NCI-H1092 (cell line): ENCODE measurements around the gene LIX1L.

Source experiments
- DNase-seq: peaks from one replicate; lab custom pipeline; 2025; lab: John Stamatoyannopoulos, UW

The LIX1L gene

GRCh38 chr1:145985502-145986439 is 28.0 kb upstream of the LIX1L start:
- no peak for DNase-seq

DNA sequence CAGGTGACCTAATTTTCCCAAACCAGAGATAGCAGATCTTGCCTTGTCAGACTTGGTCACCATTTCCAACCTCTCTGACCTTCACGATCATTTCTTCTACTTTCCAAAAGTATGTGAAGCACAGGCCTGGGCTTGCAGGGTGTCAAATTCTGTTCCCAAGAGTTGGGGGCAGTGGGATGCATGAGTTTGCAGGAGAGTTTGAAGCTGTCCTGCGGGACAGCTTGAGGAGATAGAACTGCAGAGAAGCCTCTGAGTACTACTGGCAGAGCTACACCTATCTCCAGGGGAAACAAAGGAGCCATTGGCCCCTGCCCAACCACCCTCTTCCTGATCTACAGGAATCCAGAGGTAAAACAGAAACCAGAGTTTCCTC is 27.3 kb upstream of the LIX1L start:
- no peak for DNase-seq

GRCh38 chr1:145983960-145984830 is 26.4 kb upstream of the LIX1L start:
- DNase-seq, result no peak

GRCh38 chr1:145983206-145983675 is 25.4 kb upstream of the LIX1L start:
- no peak for DNase-seq

DNA sequence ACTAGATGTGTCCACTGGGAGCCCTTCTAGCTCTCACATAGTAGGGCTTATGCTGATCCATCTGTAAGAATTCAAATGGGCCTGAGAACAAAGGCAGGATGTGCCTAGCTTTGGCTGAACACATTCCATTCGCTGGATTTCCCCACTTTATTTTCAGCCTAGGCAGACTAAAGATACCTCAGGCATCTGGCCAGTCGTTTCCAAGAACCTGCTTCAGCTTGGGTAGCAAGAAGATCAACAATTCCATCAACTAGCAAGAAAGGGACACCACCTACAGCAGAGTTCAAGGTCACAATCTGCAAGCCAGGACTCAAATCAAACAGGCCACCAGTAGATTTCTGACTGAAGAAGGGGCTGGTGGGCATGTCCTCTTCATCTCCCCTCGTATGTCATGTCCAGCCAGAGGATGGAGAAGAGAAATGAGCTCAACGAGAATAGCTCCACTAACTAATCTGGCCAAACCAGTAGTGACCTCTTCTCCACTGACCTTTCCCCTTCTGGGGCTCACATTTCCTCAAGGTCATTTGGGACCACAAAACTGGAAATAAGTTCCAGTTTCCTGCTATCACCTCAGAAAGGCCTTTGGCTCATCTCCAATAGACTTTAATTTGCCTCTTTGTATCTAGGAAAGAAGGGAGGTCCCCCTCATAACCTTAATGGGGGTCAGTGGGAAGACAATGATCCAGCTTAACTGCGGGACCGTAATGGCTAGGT is 24.4 kb upstream of the LIX1L start:
- no peak for DNase-seq

GRCh38 chr1:145980457-145980994 is 22.7 kb upstream of the LIX1L start:
- no peak for DNase-seq

GRCh38 chr1:145979746-145980456 is 22.1 kb upstream of the LIX1L start:
- DNase-seq, result no peak

DNA sequence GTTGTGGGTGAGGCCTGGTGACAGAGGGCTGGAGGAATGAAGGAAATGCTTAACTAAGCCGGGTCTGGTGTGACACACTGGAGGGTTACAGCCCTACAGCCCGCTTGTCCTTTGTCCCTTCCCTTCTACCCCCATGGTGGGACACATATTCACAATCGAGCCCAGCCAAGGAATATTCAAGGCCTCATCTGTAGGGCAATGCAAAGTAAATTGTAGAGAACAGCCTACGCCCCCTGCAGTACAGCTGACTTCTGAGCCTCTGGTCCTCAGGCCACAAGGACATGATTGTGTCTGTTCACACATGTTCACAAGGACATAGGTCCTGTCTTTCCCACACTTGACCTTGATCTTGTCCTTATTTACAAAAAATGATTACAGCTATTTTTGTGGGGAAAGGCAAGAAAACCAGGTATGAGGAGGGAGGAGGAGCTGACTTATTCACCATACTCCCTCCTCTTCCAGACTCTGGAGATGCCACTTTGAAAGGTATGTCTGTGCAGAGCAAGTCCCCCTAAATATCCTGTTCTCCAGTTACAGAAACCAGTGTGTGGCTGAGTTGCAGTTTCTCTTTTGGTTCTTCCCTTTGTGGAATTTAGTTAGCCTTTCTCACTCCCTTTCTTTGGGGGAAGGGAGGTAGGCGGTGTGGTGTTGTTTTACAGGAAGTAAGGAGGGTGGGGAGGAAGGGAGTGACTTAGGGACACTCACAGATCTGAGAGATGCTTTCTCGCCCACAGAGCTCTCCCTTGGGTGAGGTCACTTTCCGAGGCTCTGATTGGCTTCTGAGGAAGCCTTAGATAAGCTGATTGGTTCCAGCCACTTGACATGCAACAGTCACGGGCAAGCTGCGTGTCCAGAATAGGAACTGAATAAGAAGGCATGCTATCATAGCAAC is 21.3 kb upstream of the LIX1L start:
- no peak for DNase-seq

DNA sequence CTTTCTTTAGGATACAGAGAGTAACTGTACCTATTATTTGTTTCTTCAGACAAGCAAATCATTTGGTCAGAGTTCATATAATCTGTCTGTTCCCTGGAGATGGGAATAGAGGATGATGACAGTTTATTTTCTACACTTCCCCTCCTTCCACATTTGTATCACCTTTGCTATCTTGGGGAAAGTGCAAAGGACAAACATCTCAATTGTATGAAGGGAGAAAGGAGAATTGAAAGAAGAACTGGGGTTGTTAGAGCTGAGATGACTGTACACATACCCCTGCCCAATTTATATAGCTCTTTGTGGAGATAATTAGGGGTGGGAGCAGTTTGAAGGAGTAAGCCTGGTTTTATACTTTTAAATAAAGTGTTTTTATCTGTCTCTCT is 20.6 kb upstream of the LIX1L start:
- no peak for DNase-seq

GRCh38 chr1:145977486-145978470 is 20.0 kb upstream of the LIX1L start:
- DNase-seq, result peak; percentile 66

DNA sequence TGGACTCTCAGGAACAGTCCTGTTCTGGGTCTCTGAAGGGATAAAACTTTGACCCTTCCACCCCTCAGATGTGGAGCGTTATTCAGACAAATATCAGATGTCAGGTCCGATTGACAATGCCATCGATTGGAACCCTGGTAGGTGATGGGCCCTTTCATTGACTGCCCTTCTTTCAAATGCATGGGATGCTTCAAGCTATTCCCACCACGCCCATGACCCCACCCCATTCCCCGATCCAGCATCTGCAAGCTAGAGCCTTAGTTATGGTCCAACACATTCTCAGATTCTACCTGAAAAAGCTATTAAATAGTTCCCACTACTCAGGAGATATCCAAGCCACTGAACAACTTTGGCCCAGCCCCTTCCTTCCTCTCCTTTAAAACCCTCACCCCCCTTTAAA is 19.2 kb upstream of the LIX1L start:
- DNase-seq, result no peak

- no peak for DNase-seq
These were observed 17.4 kb upstream of the LIX1L start for GRCh38 chr1:145975216-145975615.

- no peak for DNase-seq
These were observed 16.9 kb upstream of the LIX1L start for GRCh38 chr1:145974721-145975120.

DNA sequence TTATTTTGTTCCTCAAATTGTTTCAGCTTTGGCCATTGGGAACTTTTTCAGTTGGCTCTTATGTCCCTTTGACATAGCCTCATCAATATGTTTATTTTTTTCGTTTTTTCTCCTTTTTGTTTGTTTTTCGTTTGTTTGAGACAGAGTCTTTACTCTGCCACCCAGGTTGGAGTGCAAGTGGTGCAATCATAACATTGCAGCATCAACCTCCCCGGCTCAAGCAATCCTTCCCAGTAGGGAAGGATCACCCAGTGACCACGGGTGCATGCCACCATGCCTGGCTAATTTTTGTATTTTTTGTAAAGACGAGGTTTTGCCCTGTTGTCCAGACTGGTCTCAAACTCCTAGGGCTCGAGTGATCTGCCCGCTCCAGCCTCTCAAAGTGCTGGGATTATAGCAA is 14.8 kb upstream of the LIX1L start:
- no peak for DNase-seq

DNA sequence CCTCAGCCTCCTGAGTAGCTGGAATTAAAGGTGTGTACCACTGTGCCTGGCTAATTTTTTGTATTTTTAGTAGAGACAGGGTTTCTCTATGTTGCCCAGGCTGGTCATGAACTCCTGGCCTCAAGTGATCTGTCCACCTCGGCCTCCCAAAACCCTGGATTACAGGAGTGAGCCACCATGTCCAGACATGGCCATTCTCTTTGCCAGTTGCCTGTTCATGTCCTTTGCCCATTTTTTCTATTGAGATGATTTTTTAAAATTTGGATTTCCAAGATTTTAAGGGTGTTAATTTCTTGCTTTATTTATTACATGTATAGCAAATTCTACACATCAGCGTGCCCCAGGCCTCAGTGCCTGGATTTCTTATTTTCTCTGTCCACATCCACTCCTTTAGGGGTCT is 9.5 kb upstream of the LIX1L start:
- DNase-seq, result no peak

- DNase-seq, result no peak
These were observed 7.4 kb upstream of the LIX1L start for GRCh38 chr1:145965119-145965744.

- DNase-seq, result peak; percentile 94
These were observed 6.7 kb upstream of the LIX1L start, which contains the start of the genes ANKRD34A and POLR3GL for GRCh38 chr1:145964328-145965118. ANKRD34A (minus strand) TSS chr1:145964575; CDS start chr1:145961759, 2,816 bp downstream. POLR3GL (plus strand) TSS chr1:145964690; CDS start chr1:145974866, 10,176 bp downstream.
